ENCODE data around the gene OTUB2.

- no peak for TF ChIP-seq CTCF (IDR thresholded peaks at IDR 0.05)
- no peak for TF ChIP-seq POLR2AphosphoS5 (IDR thresholded peaks at IDR 0.05; ENCODE audit: insufficient read depth in 1 of 2, low read depth in 1 of 2)
- no peak for TF ChIP-seq POLR2A (IDR thresholded peaks at IDR 0.05)
Measured at GRCh38 chr14:93986955-93987354, 39.2 kb upstream of the OTUB2 start.

All from vagina (tissue), 2 donors.